NCI-H1694 (cell line): ENCODE results near the gene CDR2.
"Not testable (repeated sequence)": the region's sequence is repeated elsewhere in the genome, so short reads cannot be mapped to it uniquely, and the experiment has no call there.

Experiments used
- DNase-seq: peaks from one replicate; lab custom pipeline; 2025; lab: John Stamatoyannopoulos, UW

CDR2 gene

GRCh38 chr16:22307838-22308237, 66.6 kb downstream of the CDR2 start:
- no peak for DNase-seq

GRCh38 chr16:22306788-22307187, 67.6 kb downstream of the CDR2 start:
- DNase-seq: no peak

GRCh38 chr16:22304411-22304810, 70.0 kb downstream of the CDR2 start:
- no peak for DNase-seq

- no peak for DNase-seq
These were observed 71.5 kb downstream of the CDR2 start for GRCh38 chr16:22302776-22303363.

- not testable (repeated sequence) for DNase-seq
These were observed 73.0 kb downstream of the CDR2 start for GRCh38 chr16:22301423-22301822.

- DNase-seq: peak; percentile 59
These were observed 73.9 kb downstream of the CDR2 start for GRCh38 chr16:22300427-22301071.

GRCh38 chr16:22299036-22299435, 75.4 kb downstream of the CDR2 start:
- no peak for DNase-seq

- DNase-seq: peak; percentile 95
These were observed 76.3 kb downstream of the CDR2 start for GRCh38 chr16:22297871-22298733.

- peak; percentile 92 for DNase-seq
These were observed 77.1 kb downstream of the CDR2 start, which contains the start of gene POLR3E for GRCh38 chr16:22297114-22297870. Gene POLR3E (plus strand): TSS chr16:22297409. CDS start chr16:22302969, 5,560 bp downstream.

GRCh38 chr16:22296225-22297113, 78.0 kb downstream of the CDR2 start:
- no peak for DNase-seq
